Neutrophil (primary cell): ENCODE measurements around the gene PRKAG3.

Source experiments
- H3K27ac ChIP-seq: fragments of 200-600 bp; sonication (generic); 2 replicates; pipeline ENCODE4 v1.5.1; 2016; ENCODE audit warnings: mild to moderate bottlenecking, moderate library complexity
- H3K27me3 ChIP-seq: fragments of 200-600 bp; sonication (generic); 2 replicates; pipeline ENCODE4 v1.6.0; 2016; ENCODE audit warnings: mild to moderate bottlenecking
- H3K36me3 ChIP-seq: fragments of 200-600 bp; sonication (generic); 2 replicates; pipeline ENCODE4 v1.5.1; 2017
- H3K4me1 ChIP-seq, 2 experiments: fragments of 200-600 bp in 1 of 2; sonication (generic) in 1 of 2; 1 replicate in 1 of 2; 2 replicates in 1 of 2; pipeline versions ENCODE4 v1.5.1 to v1.6.1; 2013 to 2016; ENCODE audit warnings: low read depth in 1 of 2, low read length in 1 of 2, mild to moderate bottlenecking in 1 of 2, moderate library complexity in 1 of 2; ENCODE audit not compliant: control insufficient read depth in 1 of 2, insufficient read depth in 1 of 2
- H3K4me3 ChIP-seq, 2 experiments: fragments of 200-600 bp in 1 of 2; sonication (generic) in 1 of 2; 1 replicate in 1 of 2; 2 replicates in 1 of 2; pipeline ENCODE4 v1.5.1; 2013 to 2016; ENCODE audit warnings: low read depth in 1 of 2, low read length in 1 of 2, mild to moderate bottlenecking in 1 of 2, moderate library complexity in 1 of 2
- H3K9me3 ChIP-seq: fragments of 200-600 bp; sonication (generic); 2 replicates; pipeline ENCODE4 v1.5.1; 2016
- TF ChIP-seq, protein P1 (sequence below): fragments of 200-600 bp; sonication (generic); IDR thresholded peaks from 2 replicates; pipeline ENCODE4 v1.5.1; 2016; ENCODE audit warnings: antibody characterized with exemption

The PRKAG3 gene

DNA sequence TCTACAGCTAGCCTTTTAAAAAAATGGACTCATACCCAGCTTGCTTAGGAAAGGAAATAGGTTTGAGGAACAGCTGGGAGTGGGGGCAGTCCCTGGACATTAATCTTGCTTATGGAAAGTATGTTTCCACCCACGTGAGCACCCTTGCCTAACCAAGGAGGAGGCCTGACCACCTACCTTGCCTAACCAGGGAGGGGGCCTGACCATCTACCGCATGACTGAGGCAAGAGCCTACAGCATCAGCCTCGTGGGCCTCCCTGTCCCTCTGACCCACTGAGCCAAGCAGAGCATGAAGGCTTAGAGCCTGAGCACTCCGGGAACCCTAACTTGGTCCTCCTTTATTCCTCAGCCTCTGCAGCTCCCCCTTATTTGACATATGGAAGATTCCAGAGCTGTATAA, 20.2 kb downstream of the PRKAG3 start:
- Histone ChIP-seq H3K27me3 (peaks cover 4% of the 10 kb centered on the region), H3K27ac (no peak overlapping the region), H3K9me3 (no peaks in the 10 kb centered on the region), H3K36me3 (no peaks in the 10 kb centered on the region), H3K4me1 (peaks cover 8 to 9% of the 10 kb centered on the region in 2 experiments), H3K4me3 (no peak overlapping the region)
- TF ChIP-seq, protein P1, sequence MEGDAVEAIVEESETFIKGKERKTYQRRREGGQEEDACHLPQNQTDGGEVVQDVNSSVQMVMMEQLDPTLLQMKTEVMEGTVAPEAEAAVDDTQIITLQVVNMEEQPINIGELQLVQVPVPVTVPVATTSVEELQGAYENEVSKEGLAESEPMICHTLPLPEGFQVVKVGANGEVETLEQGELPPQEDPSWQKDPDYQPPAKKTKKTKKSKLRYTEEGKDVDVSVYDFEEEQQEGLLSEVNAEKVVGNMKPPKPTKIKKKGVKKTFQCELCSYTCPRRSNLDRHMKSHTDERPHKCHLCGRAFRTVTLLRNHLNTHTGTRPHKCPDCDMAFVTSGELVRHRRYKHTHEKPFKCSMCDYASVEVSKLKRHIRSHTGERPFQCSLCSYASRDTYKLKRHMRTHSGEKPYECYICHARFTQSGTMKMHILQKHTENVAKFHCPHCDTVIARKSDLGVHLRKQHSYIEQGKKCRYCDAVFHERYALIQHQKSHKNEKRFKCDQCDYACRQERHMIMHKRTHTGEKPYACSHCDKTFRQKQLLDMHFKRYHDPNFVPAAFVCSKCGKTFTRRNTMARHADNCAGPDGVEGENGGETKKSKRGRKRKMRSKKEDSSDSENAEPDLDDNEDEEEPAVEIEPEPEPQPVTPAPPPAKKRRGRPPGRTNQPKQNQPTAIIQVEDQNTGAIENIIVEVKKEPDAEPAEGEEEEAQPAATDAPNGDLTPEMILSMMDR: no peak

DNA sequence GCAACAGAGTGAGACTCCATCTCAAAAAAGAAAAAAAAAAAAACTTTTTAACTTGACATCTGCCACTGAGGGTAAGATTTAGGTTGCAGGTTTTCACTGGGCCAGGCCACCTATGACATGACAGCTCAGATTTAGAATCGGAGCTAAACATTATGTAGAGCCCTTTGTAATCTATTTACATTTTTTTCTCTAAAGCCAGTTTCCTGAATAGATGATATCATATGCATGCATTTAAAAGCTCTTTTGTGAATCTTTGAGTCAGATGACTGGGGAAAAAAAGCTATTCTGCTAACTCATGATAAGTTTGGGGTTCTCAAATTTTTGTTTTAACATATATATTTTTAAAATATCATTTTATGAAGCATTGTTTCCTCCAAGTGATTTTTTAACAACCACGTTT, 21.3 kb downstream of the PRKAG3 start:
- TF ChIP-seq, protein P1: no peak
- Histone ChIP-seq H3K4me3 (no peak overlapping the region), H3K36me3 (no peaks in the 10 kb centered on the region), H3K4me1 (peaks cover 17 to 18% of the 10 kb centered on the region in 2 experiments), H3K27me3 (peaks cover 4% of the 10 kb centered on the region), H3K27ac (no peak overlapping the region), H3K9me3 (no peaks in the 10 kb centered on the region)

DNA sequence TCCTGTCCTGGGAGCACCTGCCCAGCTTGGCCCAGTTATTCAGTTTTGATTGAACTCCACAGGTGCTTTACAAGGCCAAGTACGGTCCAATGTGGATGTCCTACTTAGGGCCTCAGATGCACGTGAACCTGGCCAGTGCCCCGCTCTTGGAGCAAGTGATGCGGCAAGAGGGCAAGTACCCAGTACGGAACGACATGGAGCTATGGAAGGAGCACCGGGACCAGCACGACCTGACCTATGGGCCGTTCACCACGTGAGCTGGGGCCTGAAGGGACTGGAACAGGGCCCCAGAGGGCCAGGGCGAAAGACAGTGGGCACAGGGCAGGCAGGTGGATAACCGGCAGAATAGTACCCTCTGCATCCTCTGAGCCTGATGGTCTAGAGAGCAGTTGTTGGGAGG, 22.1 kb downstream of the PRKAG3 start:
- no peaks in the 10 kb centered on the region for H3K9me3 ChIP-seq
- peaks cover 2% of the 10 kb centered on the region for H3K27me3 ChIP-seq
- TF ChIP-seq, protein P1: no peak
- H3K4me3 ChIP-seq: no peak overlapping the region
- H3K27ac ChIP-seq: no peak overlapping the region
- H3K36me3 ChIP-seq: no peaks in the 10 kb centered on the region
- H3K4me1 ChIP-seq: peaks cover 17 to 18% of the 10 kb centered on the region in 2 experiments

DNA sequence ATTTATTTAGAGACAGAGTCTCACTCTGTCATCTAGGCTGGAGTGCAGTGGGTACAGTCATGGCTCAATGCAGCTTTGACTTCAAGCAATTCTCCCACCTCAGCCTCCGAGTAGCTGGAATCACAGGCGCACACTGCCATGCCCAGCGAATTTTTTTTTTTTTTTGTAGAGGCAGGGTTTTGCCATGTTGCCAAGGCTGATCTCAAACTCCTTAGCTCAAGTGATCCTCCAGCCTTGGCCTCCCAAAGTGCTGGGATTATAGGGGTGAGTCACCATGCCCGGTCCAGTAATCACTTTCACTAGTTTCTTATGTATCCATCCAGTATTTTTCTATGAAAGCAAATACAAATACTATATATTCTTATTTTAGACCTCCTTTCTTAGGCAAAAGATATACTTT, 24.0 kb downstream of the PRKAG3 start:
- TF ChIP-seq, protein P1: no peak
- H3K4me1 ChIP-seq: peaks cover 17 to 18% of the 10 kb centered on the region in 2 experiments

DNA sequence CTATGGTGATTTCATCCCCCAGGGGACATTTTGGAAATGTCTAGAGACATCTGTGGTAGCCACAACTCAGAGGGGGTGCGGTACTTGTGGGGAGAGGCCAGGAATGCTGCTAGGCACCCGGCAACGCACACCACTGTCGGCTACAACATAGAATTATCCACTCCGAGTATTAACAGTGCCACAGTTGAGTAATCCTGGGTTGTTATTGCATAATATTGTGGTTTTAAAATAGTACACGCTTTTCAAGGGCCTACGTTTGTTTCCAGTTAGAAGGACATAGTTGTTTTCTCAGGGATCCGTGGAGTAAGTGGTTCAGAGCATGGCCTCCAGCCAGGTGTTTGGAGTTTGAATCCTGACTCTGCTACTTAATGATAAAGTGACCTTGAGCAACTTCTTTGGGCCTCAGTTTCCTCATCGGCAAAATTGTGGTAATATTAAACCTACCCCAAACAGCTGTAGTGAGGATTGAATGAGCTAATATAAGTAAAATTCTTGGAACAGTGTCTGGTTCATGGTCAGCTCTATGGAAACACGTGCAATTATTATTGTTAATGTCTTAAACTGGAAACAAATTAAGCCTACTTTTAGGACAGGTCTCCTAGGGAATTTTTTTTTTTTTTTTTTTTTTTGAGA, 25.1 kb downstream of the PRKAG3 start:
- Histone ChIP-seq H3K4me3 (peak overlapping the region; percentile 20 to 28), H3K27ac (peak overlapping the region; percentile 57)

More for the DNA sequence above, 24.0 kb downstream of the PRKAG3 start:
- Histone ChIP-seq H3K36me3 (no peaks in the 10 kb centered on the region), H3K27ac (no peak overlapping the region), H3K27me3 (no peaks in the 10 kb centered on the region), H3K9me3 (no peaks in the 10 kb centered on the region), H3K4me3 (no peak overlapping the region)

More for the DNA sequence above, 25.1 kb downstream of the PRKAG3 start:
- no peaks in the 10 kb centered on the region for H3K36me3 ChIP-seq
- H3K27me3 ChIP-seq: peaks cover 5% of the 10 kb centered on the region
- no peaks in the 10 kb centered on the region for H3K9me3 ChIP-seq
- H3K4me1 ChIP-seq: peaks cover 15 to 18% of the 10 kb centered on the region in 2 experiments
- TF ChIP-seq, protein P1: no peak
